A673 (cell line): ENCODE measurements around the gene NR1H3. TPM values are rescaled to one million over a fixed set of nuclear protein-coding genes. Genes with fewer than 3 reads are reported as not detected.

Source experiments
- BruUV-seq: library from RNA; stranded (reverse); fragments of 400-500 nt; replicated peaks from 2 replicates; lab custom pipeline; 2021; lab: Mats Ljungman, UMichigan
- CTCF ChIA-PET: fragments of 300-600 bp; sonication (Branson Sonifier 250); formaldehyde crosslinking; loops from one replicate; lab custom pipeline; 2022; ENCODE audit warnings: antibody characterized with exemption; lab: Charles Lee
- POLR2A ChIA-PET: fragments of 300-600 bp; sonication (Branson Sonifier 250); formaldehyde crosslinking; loops from one replicate; lab custom pipeline; 2022; ENCODE audit warnings: antibody characterized with exemption; ENCODE audit not compliant: low non-redundant PET; lab: Charles Lee
- DNase-seq: peaks from one replicate; pipeline ENCODE4 v3.0.0-alpha.2; 2015; ENCODE audit warnings: low spot score
- H3K27ac ChIP-seq: fragments of 200-600 bp; sonication (generic); 2 replicates; pipeline ENCODE4 v1.5.1; 2016; ENCODE audit warnings: mixed run types, low read depth, mild to moderate bottlenecking, mixed read lengths, antibody characterized with exemption, low read length; ENCODE audit not compliant: poor library complexity, severe bottlenecking
- H3K27me3 ChIP-seq: fragments of 200-600 bp; sonication (generic); replicated peaks from 2 replicates; pipeline ENCODE4 v1.6.1; 2017; ENCODE audit warnings: mixed run types, low read depth, mild to moderate bottlenecking, mixed read lengths, antibody characterized with exemption, low read length; ENCODE audit not compliant: insufficient read depth, poor library complexity
- H3K36me3 ChIP-seq: fragments of 200-600 bp; sonication (generic); 2 replicates; pipeline ENCODE4 v1.6.1; 2016; ENCODE audit warnings: mixed run types, mild to moderate bottlenecking, mixed read lengths, antibody characterized with exemption, low read length; ENCODE audit not compliant: insufficient read depth, poor library complexity, severe bottlenecking
- H3K4me1 ChIP-seq: fragments of 200-600 bp; sonication (generic); 2 replicates; pipeline ENCODE4 v1.6.1; 2017; ENCODE audit warnings: mixed run types, mild to moderate bottlenecking, mixed read lengths, antibody characterized with exemption, low read length; ENCODE audit not compliant: insufficient read depth, poor library complexity, severe bottlenecking
- H3K4me3 ChIP-seq: fragments of 200-600 bp; sonication (generic); 2 replicates; pipeline ENCODE4 v1.5.1; 2016; ENCODE audit warnings: low read depth, mixed run types, mild to moderate bottlenecking, mixed read lengths, low read length; ENCODE audit not compliant: poor library complexity, severe bottlenecking
- H3K9me3 ChIP-seq: fragments of 200-600 bp; sonication (generic); 2 replicates; pipeline ENCODE4 v1.6.1; 2016; ENCODE audit warnings: mixed run types, low read depth, mild to moderate bottlenecking, mixed read lengths, antibody characterized with exemption, low read length; ENCODE audit not compliant: poor library complexity, severe bottlenecking
- EZH2 ChIP-seq: fragments of 200-600 bp; sonication (generic); IDR thresholded peaks from 2 replicates; pipeline ENCODE4 v1.6.1; 2017; ENCODE audit warnings: borderline replicate concordance, low read depth, mild to moderate bottlenecking, mixed read lengths, antibody characterized with exemption, low read length; ENCODE audit not compliant: poor library complexity, severe bottlenecking
- intact Hi-C: fragments of 100-400 bp; cut with micrococcal nuclease; formaldehyde crosslinking; loops from one replicate; pipeline ENCODE4 v1.10.0; 2022; ENCODE audit not compliant: unreplicated experiment
- total RNA-seq: library from RNA; stranded (reverse); gene quantifications from 2 replicates; pipeline ENCODE4 v1.2.3, GENCODE V29; 2021
- TF ChIP-seq, protein P1 (sequence below): fragments of 300-800, 200-600 bp; sonication (generic); conservative IDR thresholded peaks from 2 replicates; pipeline ENCODE4 v1.5.1; 2017; ENCODE audit warnings: low read depth, mild to moderate bottlenecking, antibody characterized with exemption, low read length, moderate library complexity, mixed read lengths

The NR1H3 gene
- total RNA-seq, 1 experiment from 2014 or later: 14.5 TPM

DNA sequence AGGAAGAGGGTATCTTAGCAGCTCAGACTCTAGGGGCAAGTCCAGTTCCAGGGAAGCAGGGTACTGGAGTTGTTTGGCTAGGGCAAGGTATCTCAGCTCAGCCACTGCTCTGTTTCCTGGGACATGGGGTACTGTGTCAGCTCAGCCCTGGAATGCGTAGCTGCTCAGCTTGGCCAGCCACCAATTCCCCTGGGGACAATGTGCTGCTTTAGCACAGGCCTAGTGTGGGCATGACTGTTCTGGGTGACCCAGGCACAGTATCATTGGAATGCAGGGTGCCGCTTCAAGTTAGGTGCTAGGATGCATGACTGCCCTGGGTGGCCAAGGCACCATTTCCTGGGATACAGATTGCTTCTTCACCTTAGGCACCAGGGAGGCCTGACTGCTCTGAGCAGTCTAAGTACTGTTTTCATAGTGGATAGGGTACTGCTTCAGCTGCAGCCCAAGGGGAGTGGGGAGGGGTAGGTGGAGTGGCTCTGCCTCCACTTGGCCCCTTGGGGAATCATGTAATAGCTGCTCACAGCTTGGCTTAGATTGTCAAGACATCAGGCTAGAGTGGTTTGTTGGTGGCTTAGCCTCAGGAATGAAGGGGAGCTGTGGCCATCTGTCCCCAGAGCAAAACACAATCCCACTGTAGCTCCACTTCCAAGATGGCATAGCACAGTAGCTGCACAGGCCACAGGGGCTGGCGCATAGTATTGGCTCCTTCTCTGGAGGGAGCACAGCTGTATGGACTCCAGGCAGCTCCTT is 48.1 kb downstream of the NR1H3 start:
- ChIA-PET CTCF (no interaction called here), POLR2A (no interaction called here)
- Histone ChIP-seq H3K36me3 (peaks cover 96% of the 10 kb centered on the region), H3K27ac (peak overlapping the region; percentile 31), H3K27me3 (no peaks in the 10 kb centered on the region), H3K9me3 (peaks cover 8% of the 10 kb centered on the region), H3K4me3 (no peak overlapping the region), H3K4me1 (peaks cover 5% of the 10 kb centered on the region)
- no TSS peak for BruUV-seq
- peak; percentile 58 for DNase-seq
- TF ChIP-seq EZH2: no peak
- TF ChIP-seq, protein P1, sequence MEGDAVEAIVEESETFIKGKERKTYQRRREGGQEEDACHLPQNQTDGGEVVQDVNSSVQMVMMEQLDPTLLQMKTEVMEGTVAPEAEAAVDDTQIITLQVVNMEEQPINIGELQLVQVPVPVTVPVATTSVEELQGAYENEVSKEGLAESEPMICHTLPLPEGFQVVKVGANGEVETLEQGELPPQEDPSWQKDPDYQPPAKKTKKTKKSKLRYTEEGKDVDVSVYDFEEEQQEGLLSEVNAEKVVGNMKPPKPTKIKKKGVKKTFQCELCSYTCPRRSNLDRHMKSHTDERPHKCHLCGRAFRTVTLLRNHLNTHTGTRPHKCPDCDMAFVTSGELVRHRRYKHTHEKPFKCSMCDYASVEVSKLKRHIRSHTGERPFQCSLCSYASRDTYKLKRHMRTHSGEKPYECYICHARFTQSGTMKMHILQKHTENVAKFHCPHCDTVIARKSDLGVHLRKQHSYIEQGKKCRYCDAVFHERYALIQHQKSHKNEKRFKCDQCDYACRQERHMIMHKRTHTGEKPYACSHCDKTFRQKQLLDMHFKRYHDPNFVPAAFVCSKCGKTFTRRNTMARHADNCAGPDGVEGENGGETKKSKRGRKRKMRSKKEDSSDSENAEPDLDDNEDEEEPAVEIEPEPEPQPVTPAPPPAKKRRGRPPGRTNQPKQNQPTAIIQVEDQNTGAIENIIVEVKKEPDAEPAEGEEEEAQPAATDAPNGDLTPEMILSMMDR: no peak
- intact Hi-C loops: loop anchor here (5.0 kb wide), 1 partner anchor 34 kb away; the partner anchor contains the start of gene MADD

DNA sequence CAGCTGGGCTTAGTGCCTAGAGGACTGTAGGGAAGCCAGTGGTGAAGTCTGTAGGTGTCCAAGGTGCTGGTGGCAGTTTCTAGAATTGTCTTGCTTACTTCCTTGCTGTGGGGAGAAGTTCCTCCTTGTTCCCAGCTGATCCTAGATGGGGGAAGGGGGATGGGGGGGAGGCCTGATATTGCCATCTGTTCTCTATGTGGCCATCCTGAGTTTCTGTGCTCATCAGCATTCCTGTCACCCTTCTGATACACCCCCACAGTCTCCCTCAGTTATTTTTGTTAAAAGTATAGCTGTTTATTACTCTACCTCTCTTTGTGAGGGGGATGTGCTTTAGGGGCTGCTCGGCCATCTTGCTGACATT is 48.7 kb downstream of the NR1H3 start:
- BruUV-seq: no TSS peak
- H3K4me3 ChIP-seq: no peak overlapping the region
- ChIA-PET POLR2A (interaction anchor here (0.6 kb wide), 1 partner anchor 47 kb away, joined by 5 read pairs; no protein-coding TSS in a partner anchor), CTCF (no interaction called here)
- H3K4me1 ChIP-seq: peaks cover 5% of the 10 kb centered on the region
- DNase-seq: no peak
- H3K9me3 ChIP-seq: peaks cover 8% of the 10 kb centered on the region
- no peaks in the 10 kb centered on the region for H3K27me3 ChIP-seq
- intact Hi-C loops: loop anchor here (5.0 kb wide), 1 partner anchor 34 kb away; the partner anchor contains the start of gene MADD
- TF ChIP-seq, protein P1: no peak
- TF ChIP-seq EZH2: no peak
- H3K27ac ChIP-seq: peak overlapping the region; percentile 31
- peaks cover 98% of the 10 kb centered on the region for H3K36me3 ChIP-seq

DNA sequence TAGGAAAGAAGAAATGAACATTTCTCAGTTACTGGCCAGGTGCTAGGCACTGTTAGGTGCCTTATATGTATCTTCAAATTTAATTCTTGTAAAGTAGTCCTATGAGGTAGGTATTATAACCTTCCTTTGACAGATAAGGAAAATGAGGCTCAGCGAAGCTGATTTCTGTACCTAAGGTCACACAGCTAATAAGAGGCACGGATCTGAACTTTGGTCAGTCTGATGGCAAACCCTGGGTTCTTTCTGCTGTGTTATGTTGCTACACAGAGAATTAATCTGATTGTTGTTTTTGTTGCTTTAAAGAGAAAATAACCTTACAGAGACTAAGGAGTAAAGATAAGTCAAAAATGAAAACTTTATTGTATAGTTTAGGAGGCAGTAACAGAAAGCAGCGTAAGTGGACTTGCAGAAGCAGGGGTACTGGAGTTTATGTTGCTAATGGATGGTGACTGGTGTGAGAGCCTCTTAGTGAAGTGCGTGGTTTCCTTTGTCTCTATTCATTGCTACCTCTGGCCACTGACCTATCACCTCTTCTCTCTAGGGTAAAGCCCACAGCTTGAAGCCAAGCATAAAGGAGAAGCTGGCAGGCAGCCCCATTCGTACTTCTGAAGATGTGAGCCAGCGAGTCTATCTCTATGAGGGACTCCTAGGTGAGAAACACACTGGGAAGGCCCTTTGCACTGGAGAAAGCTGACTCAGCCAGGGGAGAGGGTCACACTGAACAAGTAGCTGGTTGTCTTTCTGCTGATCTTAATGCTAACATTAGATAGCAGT is 50.4 kb downstream of the NR1H3 start:
- H3K27ac ChIP-seq: no peak overlapping the region
- intact Hi-C loops: loop anchor here (5.0 kb wide), 1 partner anchor 36 kb away; the partner anchor contains the start of gene MADD
- H3K4me3 ChIP-seq: no peak overlapping the region
- H3K9me3 ChIP-seq: no peaks in the 10 kb centered on the region
- CTCF ChIA-PET: no interaction called here
- no TSS peak for BruUV-seq
- POLR2A ChIA-PET: no interaction called here
- H3K4me1 ChIP-seq: peaks cover 5% of the 10 kb centered on the region
- no peaks in the 10 kb centered on the region for H3K27me3 ChIP-seq
- DNase-seq: no peak
- H3K36me3 ChIP-seq: peaks cover 98% of the 10 kb centered on the region
- TF ChIP-seq, protein P1: no peak
- TF ChIP-seq EZH2: no peak
